ENCODE results near the gene TMCC3. TPM values are rescaled to one million over a fixed set of nuclear protein-coding genes. Genes with fewer than 3 reads are reported as not detected.

Gene TMCC3
- total and polyA plus RNA-seq, 4 donors, result 0.81 to 2.3 (median 1.5) TPM

DNA sequence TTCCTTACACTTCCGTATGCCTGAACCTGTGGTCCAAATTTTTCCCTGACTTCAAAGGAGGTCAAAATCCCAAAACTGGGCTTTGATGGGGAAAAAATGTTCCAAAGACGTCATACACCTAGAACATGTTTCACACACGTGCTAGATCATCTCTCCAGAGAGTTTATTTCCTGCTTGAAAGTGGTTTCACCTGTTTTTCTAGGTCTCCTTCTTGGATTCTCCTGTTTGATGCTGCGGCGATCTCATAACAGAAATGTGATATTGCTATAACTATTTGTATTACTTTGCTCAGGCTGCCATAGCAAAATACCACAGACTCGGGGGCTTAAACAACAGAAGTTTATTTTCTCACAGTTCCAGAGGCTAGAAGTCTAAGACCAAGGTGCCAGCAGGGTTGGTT lies 19.7 kb upstream of the TMCC3 start (continued):
- TF ChIP-seq, protein P1, sequence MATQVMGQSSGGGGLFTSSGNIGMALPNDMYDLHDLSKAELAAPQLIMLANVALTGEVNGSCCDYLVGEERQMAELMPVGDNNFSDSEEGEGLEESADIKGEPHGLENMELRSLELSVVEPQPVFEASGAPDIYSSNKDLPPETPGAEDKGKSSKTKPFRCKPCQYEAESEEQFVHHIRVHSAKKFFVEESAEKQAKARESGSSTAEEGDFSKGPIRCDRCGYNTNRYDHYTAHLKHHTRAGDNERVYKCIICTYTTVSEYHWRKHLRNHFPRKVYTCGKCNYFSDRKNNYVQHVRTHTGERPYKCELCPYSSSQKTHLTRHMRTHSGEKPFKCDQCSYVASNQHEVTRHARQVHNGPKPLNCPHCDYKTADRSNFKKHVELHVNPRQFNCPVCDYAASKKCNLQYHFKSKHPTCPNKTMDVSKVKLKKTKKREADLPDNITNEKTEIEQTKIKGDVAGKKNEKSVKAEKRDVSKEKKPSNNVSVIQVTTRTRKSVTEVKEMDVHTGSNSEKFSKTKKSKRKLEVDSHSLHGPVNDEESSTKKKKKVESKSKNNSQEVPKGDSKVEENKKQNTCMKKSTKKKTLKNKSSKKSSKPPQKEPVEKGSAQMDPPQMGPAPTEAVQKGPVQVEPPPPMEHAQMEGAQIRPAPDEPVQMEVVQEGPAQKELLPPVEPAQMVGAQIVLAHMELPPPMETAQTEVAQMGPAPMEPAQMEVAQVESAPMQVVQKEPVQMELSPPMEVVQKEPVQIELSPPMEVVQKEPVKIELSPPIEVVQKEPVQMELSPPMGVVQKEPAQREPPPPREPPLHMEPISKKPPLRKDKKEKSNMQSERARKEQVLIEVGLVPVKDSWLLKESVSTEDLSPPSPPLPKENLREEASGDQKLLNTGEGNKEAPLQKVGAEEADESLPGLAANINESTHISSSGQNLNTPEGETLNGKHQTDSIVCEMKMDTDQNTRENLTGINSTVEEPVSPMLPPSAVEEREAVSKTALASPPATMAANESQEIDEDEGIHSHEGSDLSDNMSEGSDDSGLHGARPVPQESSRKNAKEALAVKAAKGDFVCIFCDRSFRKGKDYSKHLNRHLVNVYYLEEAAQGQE (IDR thresholded peaks at IDR 0.05), result no peak
- TF ChIP-seq EGR1 (IDR thresholded peaks at IDR 0.05; ENCODE audit: low read depth in 2 of 2), result no peak

DNA sequence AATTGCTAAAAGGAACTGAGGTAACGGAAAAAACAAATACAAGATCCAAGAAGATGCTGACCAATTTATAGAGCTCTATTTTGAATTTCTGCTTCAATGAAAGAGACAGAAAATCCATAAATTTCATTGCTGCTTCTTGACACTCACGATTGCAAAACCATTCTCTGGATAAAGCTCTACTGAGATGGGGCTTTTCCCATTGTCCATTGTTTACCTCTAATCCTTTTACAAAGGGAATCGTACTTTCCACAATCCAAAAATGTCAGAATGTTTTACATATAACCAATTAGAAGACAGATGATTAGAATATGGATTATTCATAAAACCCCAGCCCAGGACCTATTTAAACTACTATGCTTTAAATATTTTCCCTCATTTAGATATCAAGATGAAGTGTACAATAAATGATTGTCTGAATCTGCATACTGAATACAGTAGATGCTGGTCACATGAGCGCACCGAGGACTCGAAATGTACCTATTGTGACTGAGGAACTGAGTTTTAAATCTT lies 16.7 kb upstream of the TMCC3 start:
- no peak for DNase-seq (ENCODE audit: low spot score)
- TF ChIP-seq RXRA (IDR thresholded peaks at IDR 0.05), result no peak
- TF ChIP-seq JUND (IDR thresholded peaks at IDR 0.05), result no peak
- no peak for TF ChIP-seq RAD21 (IDR thresholded peaks at IDR 0.05)
- no peak for TF ChIP-seq YY1 (IDR thresholded peaks at IDR 0.05)
- TF ChIP-seq, protein P1 (IDR thresholded peaks at IDR 0.05), result no peak
- TF ChIP-seq FOXA1 (IDR thresholded peaks at IDR 0.05), result no peak
- TF ChIP-seq, protein P2, sequence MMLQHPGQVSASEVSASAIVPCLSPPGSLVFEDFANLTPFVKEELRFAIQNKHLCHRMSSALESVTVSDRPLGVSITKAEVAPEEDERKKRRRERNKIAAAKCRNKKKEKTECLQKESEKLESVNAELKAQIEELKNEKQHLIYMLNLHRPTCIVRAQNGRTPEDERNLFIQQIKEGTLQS (IDR thresholded peaks at IDR 0.05), result no peak
- no peak for TF ChIP-seq EGR1 (IDR thresholded peaks at IDR 0.05; ENCODE audit: low read depth in 2 of 2)
- no peak for TF ChIP-seq TAF1 (conservative IDR thresholded peaks at IDR 0.05)
- TF ChIP-seq, protein P3, sequence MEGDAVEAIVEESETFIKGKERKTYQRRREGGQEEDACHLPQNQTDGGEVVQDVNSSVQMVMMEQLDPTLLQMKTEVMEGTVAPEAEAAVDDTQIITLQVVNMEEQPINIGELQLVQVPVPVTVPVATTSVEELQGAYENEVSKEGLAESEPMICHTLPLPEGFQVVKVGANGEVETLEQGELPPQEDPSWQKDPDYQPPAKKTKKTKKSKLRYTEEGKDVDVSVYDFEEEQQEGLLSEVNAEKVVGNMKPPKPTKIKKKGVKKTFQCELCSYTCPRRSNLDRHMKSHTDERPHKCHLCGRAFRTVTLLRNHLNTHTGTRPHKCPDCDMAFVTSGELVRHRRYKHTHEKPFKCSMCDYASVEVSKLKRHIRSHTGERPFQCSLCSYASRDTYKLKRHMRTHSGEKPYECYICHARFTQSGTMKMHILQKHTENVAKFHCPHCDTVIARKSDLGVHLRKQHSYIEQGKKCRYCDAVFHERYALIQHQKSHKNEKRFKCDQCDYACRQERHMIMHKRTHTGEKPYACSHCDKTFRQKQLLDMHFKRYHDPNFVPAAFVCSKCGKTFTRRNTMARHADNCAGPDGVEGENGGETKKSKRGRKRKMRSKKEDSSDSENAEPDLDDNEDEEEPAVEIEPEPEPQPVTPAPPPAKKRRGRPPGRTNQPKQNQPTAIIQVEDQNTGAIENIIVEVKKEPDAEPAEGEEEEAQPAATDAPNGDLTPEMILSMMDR (IDR thresholded peaks at IDR 0.05; ENCODE audit: low read depth, low read length, missing input control), result no peak
- TF ChIP-seq HNF4A (conservative IDR thresholded peaks at IDR 0.05), result no peak
- no peak for TF ChIP-seq SP1 (IDR thresholded peaks at IDR 0.05)
- TF ChIP-seq GABPA (IDR thresholded peaks at IDR 0.05 in 1 of 2, conservative IDR thresholded peaks at IDR 0.05 in 1 of 2), result no peak
- Histone ChIP-seq H3K4me3 (ENCODE audit: low read depth in 1 of 3, low read length in 3 of 3) (no peak overlapping the region), H3K4me1 (ENCODE audit: control insufficient read depth in 4 of 4, insufficient read depth in 4 of 4, low read length in 3 of 4) (no peaks in the 10 kb centered on the region), H3K36me3 (ENCODE audit: control insufficient read depth in 4 of 4, insufficient read depth in 3 of 4, low read depth in 1 of 4, low read length in 3 of 4) (no peaks in the 10 kb centered on the region), H3K27ac (ENCODE audit: low read depth in 1 of 2, low read length in 2 of 2) (no peak overlapping the region), H3K9me3 (ENCODE audit: control insufficient read depth in 4 of 4, low read length in 3 of 4) (no peaks in the 10 kb centered on the region), H3K9ac (ENCODE audit: low read depth in 1 of 2, low read length in 2 of 2) (no peak overlapping the region), H3K27me3 (ENCODE audit: control insufficient read depth in 4 of 4, insufficient read depth in 4 of 4, low read length in 3 of 4) (no peaks in the 10 kb centered on the region)
- 86% methylated on average over 6 of the region's 6 CpGs for WGBS

Measured in liver (tissue), 9 donors.